ENCODE results near the gene NDUFA11.

NDUFA11 gene

GRCh38 chr19:5903624-5904351 is at the start of gene NDUFA11:
TSS of gene NDUFA11 (minus strand) at chr19:5903790. CDS start at chr19:5903708, 82 bp downstream.
- DNase-seq (ENCODE audit: low spot score) = no peak

DNA sequence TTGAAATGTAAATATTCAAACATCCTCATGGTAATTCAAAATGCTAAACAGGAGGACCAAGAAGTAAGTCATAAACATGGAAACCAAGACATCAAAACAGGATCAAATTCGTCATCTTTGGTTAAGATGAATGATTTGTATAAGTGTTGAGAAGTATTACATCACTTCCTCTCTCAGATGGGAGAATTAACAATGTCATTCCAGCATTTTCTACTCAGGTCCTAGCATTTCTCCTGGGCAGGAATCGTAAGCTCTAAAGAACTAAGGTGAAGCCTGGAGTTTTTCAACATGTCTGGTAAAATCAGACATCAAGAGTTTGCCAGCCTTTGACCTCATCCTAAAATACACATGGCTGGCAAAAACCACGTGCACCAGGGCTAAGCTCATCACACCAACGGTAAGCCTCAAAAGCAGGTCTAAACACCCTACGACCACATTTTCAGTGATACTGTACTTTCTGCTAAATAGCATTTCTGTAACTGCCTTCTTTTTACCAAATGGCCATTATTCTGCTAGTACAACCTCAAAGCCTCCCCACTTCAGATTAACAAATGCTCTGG is 49.5 kb upstream of the NDUFA11 start:
- DNase-seq (ENCODE audit: low spot score) = no peak

- no peak for DNase-seq (ENCODE audit: low spot score)
Measured at GRCh38 chr19:5952193-5953029, 48.8 kb upstream of the NDUFA11 start.

DNA sequence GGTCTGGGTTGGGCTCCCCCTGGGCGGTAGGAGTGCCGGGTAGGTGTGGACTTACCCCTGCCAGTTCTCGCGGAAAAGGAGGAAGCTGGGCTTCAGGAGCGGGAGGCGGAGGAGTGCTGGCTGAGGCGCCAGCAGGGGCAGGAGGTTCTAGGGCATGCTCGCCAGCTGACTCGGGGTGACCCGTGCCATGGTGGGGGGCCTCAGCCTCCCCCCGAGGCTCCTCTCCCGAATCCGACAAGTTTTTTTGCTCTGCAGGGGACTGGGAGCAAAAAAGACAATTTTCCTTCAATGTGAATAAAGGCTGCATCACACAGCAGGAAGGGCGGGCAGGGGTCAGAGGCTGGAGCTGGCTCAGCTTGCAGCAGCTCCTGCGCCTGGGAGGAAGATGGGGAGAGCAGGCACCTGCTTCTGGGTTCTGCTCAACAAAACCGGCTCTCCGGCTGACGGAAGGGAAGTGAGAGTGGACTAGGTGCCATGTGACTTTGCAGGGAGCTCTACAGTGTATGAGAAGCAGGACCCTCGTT is 47.8 kb upstream of the NDUFA11 start:
- peak; percentile 51 for DNase-seq (ENCODE audit: low spot score)

DNA sequence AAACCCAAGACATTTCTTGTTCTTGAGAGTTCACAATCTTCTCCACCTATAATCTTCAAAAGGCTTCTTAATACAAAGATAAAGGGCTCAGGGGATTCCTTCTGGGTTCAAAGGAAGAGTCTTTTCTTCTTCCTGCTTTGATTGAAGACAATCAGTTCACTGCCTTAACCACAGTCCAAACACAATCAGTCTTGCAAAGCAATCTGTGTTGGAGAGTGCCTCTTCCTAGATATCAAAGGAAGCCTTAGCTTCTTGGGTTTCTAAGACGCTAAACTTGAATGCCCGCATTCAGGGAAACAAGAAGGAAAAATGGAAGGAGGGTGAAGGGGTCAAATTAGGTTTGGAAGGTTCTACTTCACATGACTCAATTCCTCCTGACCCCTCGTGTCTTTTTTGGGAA is 47.2 kb upstream of the NDUFA11 start:
- no peak for DNase-seq (ENCODE audit: low spot score)

GRCh38 chr19:5949792-5950305 is 46.3 kb upstream of the NDUFA11 start:
- DNase-seq (ENCODE audit: low spot score) = no peak

DNA sequence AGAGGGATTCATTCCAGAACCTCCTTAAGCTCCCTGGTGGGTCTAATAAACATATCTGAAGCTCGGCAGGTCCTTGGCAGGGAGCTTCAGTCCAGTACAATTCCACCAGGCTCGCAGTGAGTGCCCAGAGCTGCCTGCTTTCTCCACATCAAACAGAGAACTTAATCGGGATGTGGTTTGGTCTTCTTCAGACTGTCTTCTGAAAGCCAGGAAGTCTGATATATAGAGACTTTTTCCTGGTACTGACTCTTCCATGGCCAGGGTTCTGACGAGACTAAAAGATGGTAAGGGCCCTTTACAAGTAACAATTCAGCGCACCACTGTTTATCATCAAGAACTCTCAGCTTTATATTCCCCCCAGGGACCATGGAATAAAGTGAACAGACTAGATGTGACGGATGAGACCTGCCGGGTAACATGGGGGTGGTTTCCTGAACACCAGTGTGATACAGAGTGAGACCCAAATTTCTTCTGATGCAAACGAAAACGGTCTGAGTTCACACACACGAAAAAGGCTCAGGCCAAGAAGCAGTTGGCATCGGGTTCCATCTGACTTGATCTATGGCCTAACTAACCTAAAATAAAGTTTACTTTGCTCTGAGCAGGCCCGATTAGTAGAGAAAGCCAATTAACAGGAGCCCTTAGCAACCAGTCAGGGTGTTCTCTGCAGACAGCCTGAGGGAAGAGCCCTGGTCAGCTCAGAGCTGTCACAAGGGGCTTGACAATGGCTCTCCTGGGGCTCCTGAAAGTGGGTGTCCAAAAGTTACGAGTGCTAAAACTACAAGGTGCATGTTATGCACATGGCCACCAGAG is 45.4 kb upstream of the NDUFA11 start:
- no peak for DNase-seq (ENCODE audit: low spot score)

DNA sequence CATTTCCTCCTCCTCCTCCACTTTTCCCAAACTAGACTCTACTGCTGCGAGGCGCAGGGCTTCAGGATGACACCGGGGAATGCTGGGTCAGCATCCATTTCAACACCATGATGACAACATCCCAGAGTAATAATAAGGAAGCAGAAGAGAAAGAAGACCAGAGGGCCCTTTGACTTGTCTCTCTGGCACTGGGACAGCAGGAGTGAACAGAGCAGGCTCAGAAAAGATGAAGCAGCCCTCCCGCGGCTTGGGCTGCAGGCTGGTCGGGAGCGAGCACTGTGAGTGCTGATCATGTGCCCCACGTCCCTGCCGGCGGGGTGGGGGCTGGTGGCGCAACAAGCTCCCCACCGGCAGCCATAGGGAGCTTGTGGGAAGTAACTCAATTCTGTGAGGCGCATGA is 43.8 kb upstream of the NDUFA11 start:
- DNase-seq (ENCODE audit: low spot score) = peak; percentile 87

DNA sequence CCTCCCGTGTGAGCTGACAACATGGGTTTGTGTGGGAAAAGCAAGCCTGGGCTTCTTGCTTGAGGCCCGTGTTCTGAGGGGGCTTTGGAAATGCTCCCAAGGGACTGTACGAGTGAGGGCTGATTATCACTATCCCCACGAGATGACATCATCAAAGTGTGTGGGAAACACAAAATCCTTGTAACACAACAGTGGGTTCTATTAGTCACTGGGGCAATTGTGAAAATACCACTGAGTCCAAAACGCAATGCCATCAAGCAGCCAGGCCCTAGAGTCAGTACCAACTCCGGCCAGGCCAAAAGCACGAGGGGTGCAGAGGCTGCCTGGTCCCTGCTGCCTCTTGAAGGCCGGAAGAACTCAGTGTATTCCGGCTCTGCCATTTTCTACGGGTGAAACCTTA is 40.0 kb upstream of the NDUFA11 start:
- no peak for DNase-seq (ENCODE audit: low spot score)

DNA sequence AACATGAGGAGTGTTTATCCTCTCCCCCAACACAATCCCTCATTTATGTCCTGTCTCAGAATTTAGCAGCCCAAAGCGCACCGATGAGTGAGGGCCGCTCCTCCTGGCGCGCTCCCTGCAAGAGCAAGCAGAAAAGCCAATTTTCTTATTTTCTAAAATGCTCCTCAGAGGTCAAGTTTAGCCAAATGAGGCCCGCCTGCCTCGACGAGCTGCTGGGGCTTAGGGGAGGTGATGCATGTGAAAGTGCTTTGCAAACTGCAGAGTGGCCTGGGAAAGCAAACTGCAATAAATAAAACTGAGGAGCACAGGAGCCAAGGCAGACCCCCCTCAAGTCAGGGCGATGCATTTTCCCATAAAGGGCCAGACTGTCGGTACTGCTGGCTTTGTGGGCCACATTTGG is 39.5 kb upstream of the NDUFA11 start:
- DNase-seq (ENCODE audit: low spot score) = no peak

GRCh38 chr19:5941673-5942072 is 38.1 kb upstream of the NDUFA11 start:
- no peak for DNase-seq (ENCODE audit: low spot score)

- DNase-seq (ENCODE audit: low spot score) = no peak
Measured at GRCh38 chr19:5940260-5941208, 36.9 kb upstream of the NDUFA11 start.

DNA sequence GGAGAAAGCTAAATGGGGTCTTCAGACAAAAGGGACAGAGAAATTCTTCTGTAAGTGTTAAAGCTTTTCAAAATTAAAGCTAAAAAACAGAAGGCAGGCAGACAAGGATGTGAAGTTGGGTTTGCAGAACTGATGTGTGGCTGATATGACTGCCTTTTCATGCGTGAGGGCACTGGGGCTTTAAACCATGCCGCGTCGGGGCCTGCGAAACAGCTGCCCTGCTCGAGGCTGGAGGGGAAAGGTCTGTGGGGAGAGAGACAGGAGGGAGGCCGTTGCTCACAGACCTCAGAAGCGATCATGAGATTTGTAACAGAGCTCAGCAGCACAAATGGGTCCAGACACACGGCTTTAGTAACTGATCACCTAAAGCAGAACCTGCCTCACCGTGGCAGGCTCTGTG is 34.0 kb upstream of the NDUFA11 start:
- DNase-seq (ENCODE audit: low spot score) = no peak

DNA sequence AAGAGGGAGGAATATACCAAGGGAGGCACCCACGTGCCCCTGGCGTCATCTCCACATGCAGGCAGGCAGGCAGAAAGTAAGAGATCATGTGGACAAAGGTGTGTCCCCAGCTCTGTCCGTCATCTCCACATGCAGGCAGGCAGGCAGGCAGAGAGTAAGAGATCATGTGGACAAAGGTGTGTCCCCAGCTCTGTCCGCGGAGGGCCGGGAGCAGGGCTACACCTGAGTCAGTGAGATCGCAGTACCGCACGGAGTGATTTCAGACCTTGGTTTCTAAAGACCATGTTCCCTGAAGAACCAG is 32.7 kb upstream of the NDUFA11 start:
- no peak for DNase-seq (ENCODE audit: low spot score)

DNA sequence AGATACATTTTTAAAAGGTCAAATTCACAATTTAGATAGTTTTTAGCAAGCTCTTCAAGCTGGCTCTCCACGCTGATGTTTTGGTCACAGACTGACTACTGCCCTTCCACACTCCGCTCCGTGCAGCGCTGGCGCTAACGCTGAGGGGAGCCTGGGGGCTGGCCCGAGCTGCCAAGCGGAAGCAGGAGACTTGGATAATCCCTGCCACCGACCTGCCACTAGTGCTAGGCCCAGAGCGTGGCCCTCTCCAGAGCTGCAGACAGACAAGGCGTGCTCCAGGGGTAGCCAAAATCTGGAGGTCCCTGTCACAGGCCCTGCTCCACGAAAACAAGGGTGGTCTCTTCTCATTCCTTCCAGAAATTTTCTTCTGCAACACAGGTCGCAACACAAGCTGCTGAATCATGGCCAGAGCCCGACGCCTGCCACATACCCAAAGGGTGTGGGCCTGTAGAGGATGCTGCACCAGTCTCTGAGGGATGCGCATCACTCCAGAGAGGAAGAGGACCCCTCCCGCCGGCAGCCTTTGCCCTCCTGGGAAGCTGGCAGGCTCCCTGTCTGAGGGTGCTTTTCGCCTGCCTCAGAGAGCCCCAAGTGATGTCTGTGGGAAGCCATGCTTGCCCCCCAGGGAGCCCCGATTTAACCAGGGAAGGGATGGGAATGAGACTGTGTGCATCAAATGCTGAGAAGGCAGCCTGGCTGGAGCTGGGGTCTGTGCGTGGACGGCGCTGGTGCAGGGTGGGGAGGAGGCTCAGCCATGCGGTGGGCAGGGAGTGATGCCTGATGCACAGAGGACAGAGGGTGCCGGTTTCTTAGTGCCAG is 32.1 kb upstream of the NDUFA11 start:
- DNase-seq (ENCODE audit: low spot score) = no peak

- no peak for DNase-seq (ENCODE audit: low spot score)
Measured at GRCh38 chr19:5934774-5935472, 31.3 kb upstream of the NDUFA11 start.

GRCh38 chr19:5934069-5934401 is 30.4 kb upstream of the NDUFA11 start:
- DNase-seq (ENCODE audit: low spot score) = no peak

GRCh38 chr19:5933391-5934068 is 29.9 kb upstream of the NDUFA11 start:
- no peak for DNase-seq (ENCODE audit: low spot score)

Measured in globus pallidus (tissue), 1 donor.